A673 (cell line): ENCODE results near the gene DCLK1.

Experiments
- EZH2 ChIP-seq: fragments of 200-600 bp; sonication (generic); IDR thresholded peaks from 2 replicates; pipeline ENCODE4 v1.6.1; 2017; ENCODE audit warnings: borderline replicate concordance, low read depth, mild to moderate bottlenecking, mixed read lengths, antibody characterized with exemption, low read length; ENCODE audit not compliant: poor library complexity, severe bottlenecking
- TF ChIP-seq, protein P1 (sequence below): fragments of 300-800, 200-600 bp; sonication (generic); conservative IDR thresholded peaks from 2 replicates; pipeline ENCODE4 v1.5.1; 2017; ENCODE audit warnings: low read depth, mild to moderate bottlenecking, antibody characterized with exemption, low read length, moderate library complexity, mixed read lengths

GRCh38 chr13:36006894-36007675 lies 124.1 kb downstream of the DCLK1 start:
- TF ChIP-seq EZH2, result no peak
- TF ChIP-seq, protein P1, sequence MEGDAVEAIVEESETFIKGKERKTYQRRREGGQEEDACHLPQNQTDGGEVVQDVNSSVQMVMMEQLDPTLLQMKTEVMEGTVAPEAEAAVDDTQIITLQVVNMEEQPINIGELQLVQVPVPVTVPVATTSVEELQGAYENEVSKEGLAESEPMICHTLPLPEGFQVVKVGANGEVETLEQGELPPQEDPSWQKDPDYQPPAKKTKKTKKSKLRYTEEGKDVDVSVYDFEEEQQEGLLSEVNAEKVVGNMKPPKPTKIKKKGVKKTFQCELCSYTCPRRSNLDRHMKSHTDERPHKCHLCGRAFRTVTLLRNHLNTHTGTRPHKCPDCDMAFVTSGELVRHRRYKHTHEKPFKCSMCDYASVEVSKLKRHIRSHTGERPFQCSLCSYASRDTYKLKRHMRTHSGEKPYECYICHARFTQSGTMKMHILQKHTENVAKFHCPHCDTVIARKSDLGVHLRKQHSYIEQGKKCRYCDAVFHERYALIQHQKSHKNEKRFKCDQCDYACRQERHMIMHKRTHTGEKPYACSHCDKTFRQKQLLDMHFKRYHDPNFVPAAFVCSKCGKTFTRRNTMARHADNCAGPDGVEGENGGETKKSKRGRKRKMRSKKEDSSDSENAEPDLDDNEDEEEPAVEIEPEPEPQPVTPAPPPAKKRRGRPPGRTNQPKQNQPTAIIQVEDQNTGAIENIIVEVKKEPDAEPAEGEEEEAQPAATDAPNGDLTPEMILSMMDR, result no peak
